SIG-M5 (cell line): ENCODE results near the gene ZBTB44.
"Not testable (repeated sequence)": the region's sequence is repeated elsewhere in the genome, so short reads cannot be mapped to it uniquely, and the experiment has no call there.

Source experiments
- DNase-seq: peaks from one replicate; lab custom pipeline; 2025; lab: John Stamatoyannopoulos, UW

The ZBTB44 gene, protein sequence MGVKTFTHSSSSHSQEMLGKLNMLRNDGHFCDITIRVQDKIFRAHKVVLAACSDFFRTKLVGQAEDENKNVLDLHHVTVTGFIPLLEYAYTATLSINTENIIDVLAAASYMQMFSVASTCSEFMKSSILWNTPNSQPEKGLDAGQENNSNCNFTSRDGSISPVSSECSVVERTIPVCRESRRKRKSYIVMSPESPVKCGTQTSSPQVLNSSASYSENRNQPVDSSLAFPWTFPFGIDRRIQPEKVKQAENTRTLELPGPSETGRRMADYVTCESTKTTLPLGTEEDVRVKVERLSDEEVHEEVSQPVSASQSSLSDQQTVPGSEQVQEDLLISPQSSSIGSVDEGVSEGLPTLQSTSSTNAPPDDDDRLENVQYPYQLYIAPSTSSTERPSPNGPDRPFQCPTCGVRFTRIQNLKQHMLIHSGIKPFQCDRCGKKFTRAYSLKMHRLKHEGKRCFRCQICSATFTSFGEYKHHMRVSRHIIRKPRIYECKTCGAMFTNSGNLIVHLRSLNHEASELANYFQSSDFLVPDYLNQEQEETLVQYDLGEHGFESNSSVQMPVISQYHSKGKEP

GRCh38 chr11:130314750-130315285, at the start of gene ZBTB44:
ZBTB44 (minus strand) TSS chr11:130314917; CDS start chr11:130261873, 53,044 bp downstream.
- no peak for DNase-seq

- DNase-seq, result no peak
Measured at GRCh38 chr11:130359419-130359818, 44.7 kb upstream of the ZBTB44 start.

DNA sequence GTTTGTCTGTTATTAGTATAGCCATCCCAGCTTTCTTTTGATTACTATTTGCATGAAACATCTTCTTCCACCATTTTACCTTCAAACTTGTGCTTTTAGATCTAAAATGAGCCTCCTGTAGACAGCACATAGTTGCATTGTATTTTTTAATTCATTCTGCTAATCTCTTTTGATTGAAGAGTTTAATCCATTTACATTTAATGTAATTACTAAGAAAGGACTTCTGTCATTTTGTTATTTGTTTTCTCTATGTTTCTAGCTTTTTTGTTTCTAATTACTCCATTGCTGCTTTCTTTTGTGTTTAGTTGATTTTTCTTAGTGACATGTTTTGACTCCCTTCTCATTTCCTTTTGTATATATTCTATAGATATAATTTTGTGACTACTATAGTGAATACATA, 43.7 kb upstream of the ZBTB44 start:
- DNase-seq, result no peak

DNA sequence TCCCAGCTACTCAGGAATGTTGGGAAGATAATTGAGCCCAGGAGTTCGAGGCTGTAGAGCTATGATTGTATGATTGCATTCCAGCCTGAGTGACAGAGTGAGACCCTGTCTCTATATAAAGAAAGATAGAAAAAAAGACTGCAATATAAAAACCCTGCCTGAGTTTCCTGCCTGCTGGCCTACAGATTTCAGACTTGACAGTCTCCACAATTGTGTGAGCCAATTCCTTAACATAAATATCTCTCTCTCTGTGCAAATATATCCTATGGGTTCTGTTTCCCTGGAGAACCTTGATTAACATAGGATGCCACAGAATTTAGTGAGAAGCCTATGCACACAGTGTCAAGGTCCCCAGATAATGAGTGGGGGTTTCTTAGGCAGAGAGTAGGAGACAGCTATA, 32.5 kb upstream of the ZBTB44 start:
- no peak for DNase-seq

DNA sequence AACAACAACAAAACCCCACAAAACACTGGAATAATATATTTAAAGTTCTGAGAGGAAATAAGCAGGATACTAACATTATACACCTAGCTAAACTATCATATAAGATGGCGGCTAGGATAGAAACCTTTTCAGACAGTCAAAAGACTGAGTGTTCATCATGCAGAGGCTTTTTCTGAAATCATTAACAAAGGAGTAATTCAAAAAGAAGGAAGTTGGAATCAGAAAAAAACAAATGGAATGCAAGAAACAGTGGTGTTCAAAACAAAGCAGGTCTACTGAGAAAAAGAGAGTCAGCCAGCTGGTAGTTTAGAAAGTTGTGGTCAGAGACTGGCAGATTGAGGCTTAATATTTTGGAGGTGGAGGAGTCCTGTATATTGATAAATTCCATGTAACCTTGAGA, 30.1 kb upstream of the ZBTB44 start:
- no peak for DNase-seq

DNA sequence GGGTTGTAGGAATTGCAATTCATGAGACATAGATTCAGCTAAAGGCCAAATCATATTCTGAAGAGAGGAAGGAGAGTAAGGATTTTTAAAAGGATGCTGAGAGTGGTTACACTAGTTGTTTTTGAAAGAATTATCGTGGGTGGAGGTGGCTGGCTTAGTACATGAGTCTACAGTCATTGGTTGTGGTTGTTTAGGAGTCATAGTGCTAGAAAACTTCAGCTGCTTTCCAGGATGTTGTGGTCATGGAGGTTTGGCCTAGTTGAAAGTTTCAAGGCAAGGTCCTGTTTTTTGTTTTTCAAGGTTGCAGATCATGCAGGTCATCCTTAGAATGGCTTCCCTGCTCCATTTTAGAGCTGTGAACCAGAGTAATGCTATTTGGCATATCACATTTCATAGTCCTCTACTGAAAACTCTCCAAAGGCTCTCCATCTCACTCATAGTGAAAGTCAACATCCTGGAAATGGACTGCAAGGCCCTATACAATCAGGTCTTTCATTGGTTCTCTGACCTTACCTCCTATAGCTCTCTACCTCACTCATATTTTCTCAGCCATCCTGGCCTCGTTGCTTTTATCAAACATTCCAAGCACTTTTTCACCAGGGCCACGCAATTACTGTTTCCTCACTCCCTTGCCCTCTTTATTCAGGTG, 26.1 kb upstream of the ZBTB44 start:
- no peak for DNase-seq

- no peak for DNase-seq
Measured at GRCh38 chr11:130338667-130339066, 23.9 kb upstream of the ZBTB44 start.

GRCh38 chr11:130337281-130338089, 22.8 kb upstream of the ZBTB44 start:
- no peak for DNase-seq

DNA sequence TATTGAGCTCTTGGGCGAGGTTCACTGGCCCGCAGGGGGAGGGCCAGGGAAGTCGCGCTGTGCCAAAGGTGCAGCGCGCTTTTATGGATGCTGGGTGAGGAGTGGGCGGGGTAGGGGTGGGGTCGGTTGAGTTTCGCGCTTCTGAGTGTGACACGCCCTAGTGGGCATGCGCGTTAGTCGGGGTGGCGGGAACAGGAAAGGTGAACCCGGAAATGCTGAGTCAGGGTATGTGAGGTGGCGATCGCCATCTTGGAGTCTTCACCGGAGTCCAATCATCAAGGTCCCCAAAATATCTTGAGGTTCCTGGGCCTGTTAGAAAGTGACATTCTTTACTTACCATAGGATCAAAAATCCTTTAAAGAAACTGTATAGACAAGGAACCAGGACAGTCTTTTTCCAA, 16.7 kb upstream of the ZBTB44 start:
- not testable (repeated sequence) for DNase-seq

- no peak for DNase-seq
Measured at GRCh38 chr11:130330101-130330684, 15.5 kb upstream of the ZBTB44 start.

GRCh38 chr11:130328420-130328819, 13.7 kb upstream of the ZBTB44 start:
- no peak for DNase-seq

- no peak for DNase-seq
Measured at GRCh38 chr11:130327716-130328115, 13.0 kb upstream of the ZBTB44 start.

- DNase-seq, result no peak
Measured at GRCh38 chr11:130325691-130326090, 11.0 kb upstream of the ZBTB44 start.

DNA sequence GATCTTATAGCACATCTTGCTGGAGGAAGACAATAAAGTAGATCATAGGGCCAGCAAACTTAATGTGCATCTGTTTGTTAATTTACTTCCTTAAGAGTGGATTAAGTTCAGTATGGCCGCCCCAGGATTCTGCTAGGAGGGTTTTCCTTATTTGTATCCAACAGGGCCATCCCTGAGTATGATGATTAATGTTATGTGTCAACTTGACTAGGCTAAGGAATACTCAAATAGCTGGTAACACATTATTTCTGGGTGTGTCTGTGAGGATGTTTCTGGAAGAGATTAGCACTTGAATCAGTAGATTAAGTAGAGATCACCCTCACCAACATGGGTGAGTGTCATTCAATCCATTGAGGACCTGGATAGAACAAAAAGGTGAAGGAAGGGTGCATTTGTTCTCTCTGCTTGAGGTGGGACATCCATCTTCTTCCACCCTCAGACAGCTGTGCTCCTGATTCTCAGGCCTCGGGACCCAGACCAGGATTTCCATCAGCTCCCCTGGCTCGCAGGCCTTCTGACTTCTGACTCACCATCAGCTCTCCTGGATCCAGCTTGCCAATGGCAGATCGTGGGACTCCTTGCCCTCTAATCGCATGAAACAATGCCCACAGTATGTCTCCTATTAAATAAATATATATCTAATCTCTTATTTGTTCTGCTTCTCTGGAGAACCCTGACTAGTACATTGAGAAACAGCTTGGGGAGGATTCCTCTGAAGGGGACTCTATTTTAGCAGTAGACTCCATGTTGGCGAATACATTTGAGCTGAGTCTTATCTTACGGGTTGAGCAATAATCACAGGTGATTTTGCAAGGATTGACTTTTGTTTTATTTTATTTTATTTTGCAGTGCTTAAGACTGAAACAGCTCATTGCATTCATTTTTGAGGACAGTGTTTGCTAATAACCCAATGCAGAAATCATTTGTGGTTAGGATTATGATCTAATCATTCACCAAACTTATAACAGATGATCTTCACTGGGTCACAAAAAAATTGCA, 9.0 kb upstream of the ZBTB44 start:
- DNase-seq, result no peak

DNA sequence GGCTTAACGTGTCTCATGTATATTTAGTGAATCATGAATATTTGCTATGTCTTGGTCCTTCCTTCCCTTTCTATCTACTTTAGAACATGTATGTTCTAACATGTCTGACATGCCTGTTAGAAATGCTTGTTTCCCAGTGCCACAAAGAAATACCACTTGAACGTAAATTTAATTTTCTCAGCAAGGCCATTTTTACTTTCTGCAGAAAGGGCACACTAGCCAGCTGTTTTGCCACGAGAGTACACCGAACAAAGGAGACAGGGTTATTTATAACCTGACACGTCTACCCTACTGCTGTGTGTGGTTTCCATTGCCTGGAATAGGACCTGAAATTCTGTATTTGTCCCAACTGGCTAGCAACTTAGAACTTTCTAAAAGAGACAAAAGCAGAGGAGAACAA, 7.4 kb upstream of the ZBTB44 start:
- DNase-seq, result no peak

DNA sequence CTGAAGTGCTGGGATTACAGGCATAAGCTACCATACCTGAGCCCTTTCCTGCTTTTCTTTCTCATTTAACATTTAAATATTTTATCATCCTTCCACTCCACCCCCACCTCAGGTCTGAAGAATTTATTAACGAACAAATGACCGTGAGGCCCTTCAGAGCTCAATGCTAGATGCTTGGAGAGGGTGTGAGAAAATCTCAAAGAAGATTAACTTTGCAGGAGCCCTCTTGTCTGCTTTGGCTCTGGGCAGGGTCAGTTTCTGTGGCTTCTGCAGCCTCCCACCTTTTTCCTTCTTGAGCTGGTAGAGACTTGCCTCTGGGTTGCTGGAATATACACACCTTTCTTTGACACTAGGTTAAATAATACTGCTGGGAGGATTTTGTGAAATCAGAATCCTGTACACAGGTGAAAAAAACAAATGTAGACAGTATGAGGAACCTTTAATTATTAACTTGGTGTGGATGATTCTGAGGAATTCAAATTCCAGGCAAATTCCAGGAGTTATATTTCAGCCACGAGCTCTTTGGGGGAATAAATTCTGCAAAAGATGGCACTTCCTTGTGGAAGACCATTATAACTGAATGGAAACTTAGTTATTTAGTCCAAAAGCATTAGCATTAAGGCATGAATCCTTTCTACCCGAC, 3.4 kb upstream of the ZBTB44 start:
- DNase-seq, result no peak

DNA sequence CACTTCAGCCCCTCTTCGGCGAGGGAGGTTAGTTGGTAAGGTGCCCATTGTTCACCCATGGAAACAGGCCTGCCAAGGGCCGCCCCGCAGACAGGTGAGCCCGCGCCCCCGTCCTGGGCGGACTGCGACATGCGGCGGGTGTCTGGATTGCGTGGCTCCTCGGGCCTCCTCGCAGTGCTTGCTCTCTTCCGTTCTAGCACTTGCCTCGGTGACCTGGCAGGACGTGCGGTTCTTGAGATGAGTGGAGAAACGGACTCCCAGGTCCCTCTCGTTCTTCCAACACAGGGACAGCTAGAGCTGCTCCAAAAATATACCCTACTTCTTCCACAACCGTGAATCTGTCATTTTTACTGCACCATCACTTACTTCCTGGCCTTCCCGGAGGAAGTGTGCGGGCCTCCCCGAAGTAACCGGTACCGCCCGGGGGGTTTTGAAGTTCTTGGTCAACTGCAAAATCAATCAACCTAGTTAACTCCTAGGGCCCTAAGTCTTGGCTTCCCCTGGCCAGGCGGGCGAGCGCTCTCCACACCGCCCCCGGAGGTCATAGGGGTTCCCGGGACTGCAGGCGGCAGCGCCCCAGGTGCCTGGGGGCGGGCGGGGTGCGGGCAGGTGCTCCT, 745 bp upstream of the ZBTB44 start:
- no peak for DNase-seq

GRCh38 chr11:130314184-130314749, 450 bp downstream of the ZBTB44 start:
- no peak for DNase-seq
